ENCODE data around the gene CDH23. TPM values are rescaled to one million over a fixed set of nuclear protein-coding genes. Genes with fewer than 3 reads are reported as not detected.

Gene CDH23
- total RNA-seq, 8 experiments from 2014 or later: 1.6 to 81.3 (median 3.3) TPM

DNA sequence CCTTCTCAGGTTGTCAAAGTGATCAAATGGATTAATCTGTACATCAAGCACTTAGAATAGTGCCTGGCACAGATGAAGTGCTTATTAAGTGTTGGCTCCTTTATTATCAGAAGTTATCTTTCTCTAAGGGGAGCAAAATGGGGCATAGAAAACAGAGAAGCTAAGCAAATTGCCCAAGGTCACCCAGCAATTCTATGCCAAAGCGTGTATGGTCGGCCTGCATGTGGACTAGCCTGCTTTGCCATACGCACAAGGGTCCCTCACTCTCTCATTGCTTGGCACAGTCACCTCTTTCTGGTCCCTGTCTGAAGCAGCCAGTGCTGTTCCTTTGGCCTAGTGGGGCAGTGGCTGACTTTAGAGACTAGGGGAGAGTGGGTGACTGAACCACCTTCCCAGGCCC, 45.3 kb downstream of the CDH23 start:
- Histone ChIP-seq H3K4me1 (replicated peaks in 1 of 2) (peaks cover 6 to 18% of the 10 kb centered on the region in 2 donors), H3K4me3 (no peak overlapping the region), H3K27ac (no peak overlapping the region)
- in situ Hi-C loops (cut with MboI; ENCODE audit: low pct_unique_long_range_greater_than_20kb in 2 of 9, low sequenced_read_pairs in 9 of 9, unreplicated experiment in 9 of 9): no loop called here
- no peak for ATAC-seq (replicated peaks in 6 of 8)
- WGBS, 10 experiments: 80 to 100% (median 96%) methylated on average over 1 to 3 of the region's 3 CpGs; no CpG with 5 or more reads in 2 of the 10 experiments

DNA sequence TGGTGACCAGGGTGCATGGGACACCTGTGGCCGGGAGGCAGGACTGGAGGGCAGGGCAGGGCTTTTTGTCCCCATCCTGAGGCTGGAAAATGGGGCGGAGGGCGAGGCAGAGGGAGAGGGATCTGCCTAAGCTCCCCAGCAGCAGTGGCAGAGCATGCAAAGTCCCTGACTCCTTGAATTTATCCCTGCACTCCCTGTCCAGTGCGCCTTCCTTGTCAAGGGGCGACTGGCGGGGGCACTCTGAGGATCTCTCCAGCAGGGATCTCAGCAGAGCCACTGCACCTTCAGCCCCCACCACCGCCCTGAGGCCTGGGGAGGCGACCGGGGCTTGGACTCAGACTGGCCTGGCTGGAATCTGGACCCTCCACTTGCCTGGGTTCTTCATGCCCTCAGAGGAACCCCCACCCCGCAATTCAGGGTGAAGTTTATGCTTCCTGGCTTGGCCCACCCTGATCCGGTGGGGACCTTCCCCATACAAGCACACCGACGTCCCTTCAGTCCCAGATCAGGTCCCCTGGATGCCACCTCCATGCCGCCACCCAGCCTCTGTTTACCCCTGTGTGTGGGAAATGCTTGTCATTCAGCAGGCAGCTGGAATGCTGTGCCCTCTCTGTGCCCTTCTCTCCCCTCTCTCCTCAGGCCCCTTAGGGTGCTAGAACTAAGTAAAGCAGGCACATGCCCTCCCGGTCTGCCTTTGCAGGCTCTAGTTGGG, 46.3 kb downstream of the CDH23 start:
- H3K4me3 ChIP-seq: no peak overlapping the region
- H3K4me1 ChIP-seq (replicated peaks in 1 of 2): peaks cover 6 to 18% of the 10 kb centered on the region in 2 donors
- peak in 2 of 8 experiments; percentile 15 to 24 for ATAC-seq (replicated peaks in 6 of 8)
- WGBS, 10 experiments: 94% methylated on average over 3 of the region's 15 CpGs; no CpG with 5 or more reads in 9 of the 10 experiments
- in situ Hi-C loops (cut with MboI; ENCODE audit: low pct_unique_long_range_greater_than_20kb in 2 of 9, low sequenced_read_pairs in 9 of 9, unreplicated experiment in 9 of 9): no loop called here
- no peak overlapping the region for H3K27ac ChIP-seq

DNA sequence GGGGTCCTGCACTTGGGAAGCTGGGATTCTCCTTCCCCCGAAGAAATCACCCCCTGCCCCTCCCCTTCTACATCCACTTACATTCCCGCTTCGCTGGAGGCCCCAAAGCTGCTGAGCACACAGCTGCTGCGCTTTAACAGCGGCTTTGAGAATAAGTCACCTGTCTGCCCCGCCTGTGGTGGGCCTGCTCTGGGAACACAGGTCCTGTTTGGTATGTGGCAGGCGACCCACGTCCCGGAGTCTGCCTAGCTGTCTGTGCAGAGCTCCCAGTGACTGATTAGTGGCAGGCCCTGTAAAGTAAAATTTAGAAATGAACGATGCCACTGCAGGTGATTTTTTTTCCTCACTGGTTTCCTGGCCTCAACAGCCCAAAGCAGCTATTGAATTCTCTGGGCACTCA, 47.0 kb downstream of the CDH23 start:
- in situ Hi-C loops (cut with MboI; ENCODE audit: low pct_unique_long_range_greater_than_20kb in 2 of 9, low sequenced_read_pairs in 9 of 9, unreplicated experiment in 9 of 9): no loop called here
- Histone ChIP-seq H3K4me3 (no peak overlapping the region), H3K4me1 (replicated peaks in 1 of 2) (peaks cover 6 to 18% of the 10 kb centered on the region in 2 donors), H3K27ac (no peak overlapping the region)
- ATAC-seq (replicated peaks in 6 of 8): peak in 4 of 8 experiments; percentile 21 to 46 (median 44)
- WGBS, 10 experiments: 24 to 74% (median 58%) methylated on average over 1 to 5 of the region's 10 CpGs; no CpG with 5 or more reads in 6 of the 10 experiments

DNA sequence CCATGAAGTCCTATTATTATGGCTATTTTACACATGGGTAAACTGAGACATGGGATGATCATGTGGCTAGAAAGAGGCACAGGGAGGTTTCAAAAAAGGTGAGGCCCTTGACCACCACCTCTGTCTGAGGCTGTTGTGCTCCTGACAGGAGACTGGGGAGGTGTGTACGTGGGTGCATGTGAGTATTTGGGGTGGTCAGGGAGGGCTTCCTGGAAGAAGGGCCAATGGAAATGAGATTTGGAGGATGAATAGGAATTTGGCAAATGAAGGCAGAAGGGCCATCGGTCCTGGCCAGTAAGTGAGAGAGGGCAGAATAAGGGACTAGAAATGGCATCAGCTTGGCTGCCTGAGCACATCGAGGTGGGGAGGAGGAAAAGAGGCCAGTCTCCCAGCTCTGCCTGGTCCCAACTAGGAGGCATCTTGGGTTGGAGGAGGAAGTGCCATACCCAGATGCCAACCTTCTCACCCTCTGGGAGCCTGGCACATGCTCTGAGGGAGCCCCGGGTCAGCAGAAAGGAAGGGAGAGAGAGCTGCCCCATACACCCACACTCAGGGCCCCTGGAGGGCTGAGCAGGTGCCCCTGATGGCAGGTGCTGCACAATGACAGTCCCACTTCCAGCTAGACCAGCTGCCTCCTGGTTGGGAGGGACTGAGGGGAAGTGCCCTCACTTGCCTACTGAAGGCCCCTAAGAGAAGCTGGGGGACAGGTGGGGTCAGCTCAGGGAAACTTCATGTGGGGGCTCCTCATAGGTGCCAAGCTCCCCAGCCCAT, 47.7 kb downstream of the CDH23 start:
- no peak for ATAC-seq (replicated peaks in 6 of 8)

DNA sequence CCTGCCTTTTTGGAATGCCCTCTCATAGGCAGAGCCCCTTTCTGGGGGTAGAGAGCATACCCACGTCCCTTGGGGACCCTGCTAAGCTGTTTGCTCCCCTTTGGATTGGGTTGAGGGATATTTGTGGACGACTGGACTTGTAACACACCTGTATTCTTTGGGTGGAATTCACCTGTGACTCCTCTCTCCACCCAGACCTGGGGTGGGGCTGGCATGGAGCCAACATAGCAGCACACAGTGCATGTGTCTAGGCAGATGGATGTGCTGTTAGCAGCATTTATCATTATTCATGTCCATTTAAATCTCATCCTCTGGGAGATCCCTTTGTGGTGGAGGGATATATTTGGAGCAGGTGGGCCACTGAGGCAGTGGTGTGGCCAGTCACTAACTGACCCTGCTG, 51.0 kb downstream of the CDH23 start:
- in situ Hi-C loops (cut with MboI; ENCODE audit: low pct_unique_long_range_greater_than_20kb in 2 of 9, low sequenced_read_pairs in 9 of 9, unreplicated experiment in 9 of 9): no loop called here
- H3K4me1 ChIP-seq (replicated peaks in 1 of 2): peaks cover 6 to 8% of the 10 kb centered on the region in 2 donors

More for the DNA sequence above, 47.7 kb downstream of the CDH23 start:
- no peak overlapping the region for H3K4me3 ChIP-seq
- WGBS, 10 experiments: 33 to 89% (median 88%) methylated on average over 1 of the region's 4 CpGs; no CpG with 5 or more reads in 7 of the 10 experiments
- H3K27ac ChIP-seq: no peak overlapping the region
- peaks cover 6 to 18% of the 10 kb centered on the region in 2 donors for H3K4me1 ChIP-seq (replicated peaks in 1 of 2)
- in situ Hi-C loops (cut with MboI; ENCODE audit: low pct_unique_long_range_greater_than_20kb in 2 of 9, low sequenced_read_pairs in 9 of 9, unreplicated experiment in 9 of 9): no loop called here

GRCh38 chr10:71448146-71448545, 51.4 kb downstream of the CDH23 start:
- 77 to 100% (median 93%) methylated on average over 1 to 7 of the region's 9 CpGs; no CpG with 5 or more reads in 5 of the 10 experiments for WGBS, 10 experiments
- peaks cover 6 to 8% of the 10 kb centered on the region in 2 donors for H3K4me1 ChIP-seq (replicated peaks in 1 of 2)
- in situ Hi-C loops (cut with MboI; ENCODE audit: low pct_unique_long_range_greater_than_20kb in 2 of 9, low sequenced_read_pairs in 9 of 9, unreplicated experiment in 9 of 9): no loop called here
- no peak overlapping the region for H3K27ac ChIP-seq
- ATAC-seq (replicated peaks in 6 of 8): no peak
- no peak overlapping the region for H3K4me3 ChIP-seq

More for the DNA sequence above, 51.0 kb downstream of the CDH23 start:
- Histone ChIP-seq H3K4me3 (no peak overlapping the region), H3K27ac (no peak overlapping the region)
- WGBS, 10 experiments: 0 to 43% methylated on average over 1 to 2 of the region's 2 CpGs; no CpG with 5 or more reads in 8 of the 10 experiments
- no peak for ATAC-seq (replicated peaks in 6 of 8)

DNA sequence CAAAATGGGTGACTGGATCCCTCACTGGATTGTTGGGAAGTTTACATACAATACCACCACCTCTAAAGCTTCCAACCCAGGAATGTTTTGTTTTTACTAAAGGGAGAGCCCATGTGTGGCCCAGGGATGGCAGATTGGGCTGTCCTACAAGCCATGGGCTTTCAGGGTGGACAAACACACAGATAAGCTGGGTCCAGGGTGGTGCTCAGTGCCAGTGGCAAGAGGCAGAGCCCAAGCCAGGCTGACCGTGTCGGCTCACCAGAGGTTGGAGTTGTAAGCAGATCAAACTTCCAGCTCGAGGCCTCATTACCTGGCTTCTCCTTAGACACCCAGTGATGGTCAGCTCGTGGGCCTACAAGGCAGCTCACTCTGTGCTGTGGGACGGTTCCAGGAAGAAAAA, 52.3 kb downstream of the CDH23 start:
- WGBS, 10 experiments: 80 to 86% methylated on average over 1 to 5 of the region's 5 CpGs; no CpG with 5 or more reads in 8 of the 10 experiments
- in situ Hi-C loops (cut with MboI; ENCODE audit: low pct_unique_long_range_greater_than_20kb in 2 of 9, low sequenced_read_pairs in 9 of 9, unreplicated experiment in 9 of 9): no loop called here
- ATAC-seq (replicated peaks in 6 of 8): no peak

GRCh38 chr10:71451754-71452153, 55.0 kb downstream of the CDH23 start:
- Histone ChIP-seq H3K4me1 (replicated peaks in 1 of 2) (no peaks in the 10 kb centered on the region), H3K4me3 (no peak overlapping the region), H3K27ac (no peak overlapping the region)
- no peak for ATAC-seq (replicated peaks in 6 of 8)
- WGBS, 10 experiments: 60 to 100% (median 91%) methylated on average over 1 to 8 of the region's 14 CpGs; no CpG with 5 or more reads in 2 of the 10 experiments
- in situ Hi-C loops (cut with MboI; ENCODE audit: low pct_unique_long_range_greater_than_20kb in 2 of 9, low sequenced_read_pairs in 9 of 9, unreplicated experiment in 9 of 9): no loop called here

More for the DNA sequence above, 52.3 kb downstream of the CDH23 start:
- no peak overlapping the region for H3K4me3 ChIP-seq
- H3K4me1 ChIP-seq (replicated peaks in 1 of 2): peaks cover 0 to under 1% of the 10 kb centered on the region in 2 donors
- H3K27ac ChIP-seq: no peak overlapping the region

DNA sequence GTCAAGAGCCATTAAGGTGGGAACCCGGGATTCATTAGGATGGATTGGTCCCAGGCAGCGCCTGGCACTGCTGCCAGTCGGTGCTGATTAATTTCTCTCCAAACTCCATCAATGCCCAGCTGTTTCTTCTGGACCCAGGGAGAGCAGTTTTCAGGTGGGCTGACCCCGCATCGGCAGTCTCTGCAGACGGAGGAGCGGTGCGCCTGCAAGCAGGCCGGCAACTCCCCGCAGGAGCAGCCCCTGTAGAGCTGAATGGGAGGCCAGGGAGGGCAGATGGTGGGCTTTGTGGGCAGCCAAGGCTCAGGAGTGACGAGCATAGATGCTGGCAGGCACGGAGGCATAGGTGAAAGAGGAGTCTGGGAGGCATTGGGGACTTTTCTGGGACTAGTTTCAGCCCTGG, 56.5 kb downstream of the CDH23 start:
- H3K4me1 ChIP-seq (replicated peaks in 1 of 2): no peaks in the 10 kb centered on the region
- H3K27ac ChIP-seq: no peak overlapping the region
- in situ Hi-C loops (cut with MboI; ENCODE audit: low pct_unique_long_range_greater_than_20kb in 2 of 9, low sequenced_read_pairs in 9 of 9, unreplicated experiment in 9 of 9): no loop called here
- ATAC-seq (replicated peaks in 6 of 8): no peak
- no peak overlapping the region for H3K4me3 ChIP-seq
- 60 to 100% (median 80%) methylated on average over 1 to 4 of the region's 12 CpGs; no CpG with 5 or more reads in 5 of the 10 experiments for WGBS, 10 experiments

DNA sequence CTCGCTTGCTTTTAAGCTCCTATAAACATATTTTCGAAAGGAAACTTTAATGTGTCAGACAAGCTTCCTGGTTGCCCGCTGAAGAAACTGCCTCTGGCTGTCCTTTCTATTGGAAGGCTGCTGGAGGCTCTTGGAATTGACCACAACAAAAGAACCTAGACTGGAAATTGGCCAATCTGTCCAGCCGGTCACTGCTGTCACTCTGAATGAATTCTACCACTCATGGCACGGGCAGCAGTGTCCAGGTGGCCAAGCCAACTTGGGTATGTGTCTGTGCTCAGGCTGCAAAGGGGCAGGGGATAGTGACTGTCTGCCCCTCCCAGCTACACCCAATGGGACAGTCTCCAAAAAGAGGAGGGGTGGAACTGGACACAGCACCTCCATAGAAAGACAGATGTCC, 57.6 kb downstream of the CDH23 start:
- Histone ChIP-seq H3K4me3 (no peak overlapping the region), H3K27ac (no peak overlapping the region), H3K4me1 (replicated peaks in 1 of 2) (no peaks in the 10 kb centered on the region)
- 52 to 96% (median 80%) methylated on average over 1 to 5 of the region's 5 CpGs; no CpG with 5 or more reads in 1 of the 10 experiments for WGBS, 10 experiments
- no peak for ATAC-seq (replicated peaks in 6 of 8)
- in situ Hi-C loops (cut with MboI; ENCODE audit: low pct_unique_long_range_greater_than_20kb in 2 of 9, low sequenced_read_pairs in 9 of 9, unreplicated experiment in 9 of 9): no loop called here

DNA sequence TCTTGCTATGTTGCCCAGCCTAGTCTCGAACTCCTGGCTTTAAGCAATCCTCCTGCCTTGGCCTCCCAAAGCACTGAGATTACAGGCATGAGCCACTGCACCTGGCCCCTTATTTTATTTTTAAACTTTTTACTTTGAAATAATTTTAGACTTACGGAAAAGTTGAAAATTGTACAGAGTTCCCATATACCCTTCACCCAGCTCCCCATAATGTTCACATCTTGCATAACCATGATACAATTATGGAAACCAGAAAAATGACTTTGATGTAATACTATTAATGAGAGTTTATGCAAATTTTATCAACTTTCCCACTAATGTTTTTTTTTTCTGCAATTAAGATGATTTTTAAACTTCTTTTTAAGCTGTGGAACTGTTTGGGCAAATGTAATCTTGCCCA, 58.3 kb downstream of the CDH23 start:
- Histone ChIP-seq H3K27ac (no peak overlapping the region), H3K4me3 (no peak overlapping the region), H3K4me1 (replicated peaks in 1 of 2) (no peaks in the 10 kb centered on the region)
- WGBS, 10 experiments: 56 to 100% (median 70%) methylated on average over 1 to 2 of the region's 2 CpGs; no CpG with 5 or more reads in 2 of the 10 experiments
- in situ Hi-C loops (cut with MboI; ENCODE audit: low pct_unique_long_range_greater_than_20kb in 2 of 9, low sequenced_read_pairs in 9 of 9, unreplicated experiment in 9 of 9): no loop called here
- no peak for ATAC-seq (replicated peaks in 6 of 8)

- ATAC-seq (replicated peaks in 6 of 8): no peak
- 0 to 78% (median 74%) methylated on average over 1 to 2 of the region's 3 CpGs; no CpG with 5 or more reads in 6 of the 10 experiments for WGBS, 10 experiments
- in situ Hi-C loops (cut with MboI; ENCODE audit: low pct_unique_long_range_greater_than_20kb in 2 of 9, low sequenced_read_pairs in 9 of 9, unreplicated experiment in 9 of 9): no loop called here
- H3K4me1 ChIP-seq (replicated peaks in 1 of 2): no peaks in the 10 kb centered on the region
- H3K4me3 ChIP-seq: no peak overlapping the region
- no peak overlapping the region for H3K27ac ChIP-seq
Measured at GRCh38 chr10:71456631-71457030, 59.9 kb downstream of the CDH23 start.

GRCh38 chr10:71457908-71458307, 61.2 kb downstream of the CDH23 start:
- in situ Hi-C loops (cut with MboI; ENCODE audit: low pct_unique_long_range_greater_than_20kb in 2 of 9, low sequenced_read_pairs in 9 of 9, unreplicated experiment in 9 of 9): no loop called here
- 20 to 83% (median 60%) methylated on average over 1 to 2 of the region's 4 CpGs; no CpG with 5 or more reads in 4 of the 10 experiments for WGBS, 10 experiments
- no peak for ATAC-seq (replicated peaks in 6 of 8)

More at GRCh38 chr10:71457908-71458307, 61.2 kb downstream of the CDH23 start:
- Histone ChIP-seq H3K4me3 (no peak overlapping the region), H3K4me1 (replicated peaks in 1 of 2) (peaks cover 0 to 6% of the 10 kb centered on the region in 2 donors), H3K27ac (no peak overlapping the region)

All from motor neuron (in vitro differentiated cells).